ENCODE results near the gene CLDND1. TPM values are rescaled to one million over a fixed set of nuclear protein-coding genes. Genes with fewer than 3 reads are reported as not detected.
A peak's percentile ranks its signal among the peaks of the same experiment; 100 is the strongest.

The CLDND1 gene
- total and polyA plus RNA-seq, 10 of the 15 experiments (the other 5 are each of a cell fraction or from before 2014, with no cell fraction given) = 97.8 to 225 (median 152) TPM

GRCh38 chr3:98564282-98565005 lies 41.7 kb upstream of the CLDND1 start (continued):
- TF ChIP-seq MXI1 (IDR thresholded peaks at IDR 0.05; ENCODE audit: low read depth, low read length) (0 out of 2 replicates have a peak, but pooled peaks have one; percentile 10), TBL1XR1 (IDR thresholded peaks at IDR 0.05; ENCODE audit: low read depth, low read length) (peak; percentile 31; the same call in 1 of the 2 replicates), ZZZ3 (IDR thresholded peaks at IDR 0.05; ENCODE audit: control insufficient read depth, insufficient read length, low read depth) (no peak), CUX1 (IDR thresholded peaks at IDR 0.05; ENCODE audit: insufficient replicate concordance, low read depth, low read length) (peak; percentile 6), GABPA (IDR thresholded peaks at IDR 0.05; ENCODE audit: low read depth) (no peak), SMAD1 (IDR thresholded peaks at IDR 0.05; ENCODE audit: low read depth, partially characterized antibody) (peak; percentile 42), NKRF (conservative IDR thresholded peaks at IDR 0.05) (no peak), CREM (IDR thresholded peaks at IDR 0.05; ENCODE audit: low read depth) (peak; percentile 41; the same call in 1 of the 2 replicates), SPI1 (IDR thresholded peaks at IDR 0.05; ENCODE audit: borderline replicate concordance, insufficient read depth, low read depth, low read length) (no peak), IKZF2 (IDR thresholded peaks at IDR 0.05) (no peak), NFXL1 (IDR thresholded peaks at IDR 0.05; ENCODE audit: borderline replicate concordance) (no peak), SMC3 (IDR thresholded peaks at IDR 0.05; ENCODE audit: borderline replicate concordance, low read length) (no peak), KAT2A (conservative IDR thresholded peaks at IDR 0.05; ENCODE audit: control insufficient read depth, low read depth, low read length) (no peak), SP1 (IDR thresholded peaks at IDR 0.05; ENCODE audit: low read depth, low read length) (peak; percentile 4), SMAD5 (IDR thresholded peaks at IDR 0.05; ENCODE audit: low read depth) (0 out of 2 replicates have a peak, but pooled peaks have one; percentile 30), BRCA1 (IDR thresholded peaks at IDR 0.05; ENCODE audit: low read depth, low read length) (no peak), EP300 (IDR thresholded peaks at IDR 0.05; ENCODE audit: borderline replicate concordance in 1 of 2, control insufficient read depth in 1 of 2, low read depth in 2 of 2, low read length in 2 of 2) (peak; percentile 18 to 30; a peak in 2 of 4 replicates), PBX3 (IDR thresholded peaks at IDR 0.05; ENCODE audit: insufficient replicate concordance, low read depth, low read length) (no peak), BCL3 (IDR thresholded peaks at IDR 0.05; ENCODE audit: borderline replicate concordance, insufficient read depth, low read depth, low read length, poor library complexity, severe bottlenecking) (peak; percentile 63)
